Measurements from ENCODE around the gene ITGB3.
"Not testable (repeated sequence)": the region's sequence is repeated elsewhere in the genome, so short reads cannot be mapped to it uniquely, and the experiment has no call there.

The ITGB3 gene

GRCh38 chr17:47222047-47222446 lies 31.6 kb upstream of the ITGB3 start:
- in situ Hi-C loops (cut with MboI; ENCODE audit: low sequenced_read_pairs) = no loop called here

GRCh38 chr17:47223007-47223406 lies 30.6 kb upstream of the ITGB3 start:
- in situ Hi-C loops (cut with MboI; ENCODE audit: low sequenced_read_pairs) = no loop called here

GRCh38 chr17:47223460-47223859 lies 30.2 kb upstream of the ITGB3 start:
- in situ Hi-C loops (cut with MboI; ENCODE audit: low sequenced_read_pairs) = no loop called here

GRCh38 chr17:47224077-47224476 lies 29.6 kb upstream of the ITGB3 start:
- in situ Hi-C loops (cut with MboI; ENCODE audit: low sequenced_read_pairs) = not testable (repeated sequence)

GRCh38 chr17:47224966-47225365 lies 28.7 kb upstream of the ITGB3 start:
- in situ Hi-C loops (cut with MboI; ENCODE audit: low sequenced_read_pairs) = no loop called here

- in situ Hi-C loops (cut with MboI; ENCODE audit: low sequenced_read_pairs) = no loop called here
Measured at GRCh38 chr17:47225436-47225858, 28.2 kb upstream of the ITGB3 start.

GRCh38 chr17:47225911-47226688 lies 27.5 kb upstream of the ITGB3 start:
- in situ Hi-C loops (cut with MboI; ENCODE audit: low sequenced_read_pairs) = no loop called here

- in situ Hi-C loops (cut with MboI; ENCODE audit: low sequenced_read_pairs) = no loop called here
Measured at GRCh38 chr17:47227862-47228261, 25.8 kb upstream of the ITGB3 start.

- in situ Hi-C loops (cut with MboI; ENCODE audit: low sequenced_read_pairs) = loop anchor here (10.0 kb wide), 1 partner anchor 75 kb away; no protein-coding TSS in a partner anchor
Measured at GRCh38 chr17:47229535-47230443, 23.8 kb upstream of the ITGB3 start.

GRCh38 chr17:47230864-47231263 lies 22.8 kb upstream of the ITGB3 start:
- in situ Hi-C loops (cut with MboI; ENCODE audit: low sequenced_read_pairs) = loop anchor here (10.0 kb wide), 1 partner anchor 74 kb away; no protein-coding TSS in a partner anchor

- in situ Hi-C loops (cut with MboI; ENCODE audit: low sequenced_read_pairs) = loop anchor here (10.0 kb wide), 1 partner anchor 73 kb away; no protein-coding TSS in a partner anchor
Measured at GRCh38 chr17:47231334-47231733, 22.3 kb upstream of the ITGB3 start.

- in situ Hi-C loops (cut with MboI; ENCODE audit: low sequenced_read_pairs) = loop anchor here (10.0 kb wide), 1 partner anchor 73 kb away; no protein-coding TSS in a partner anchor
Measured at GRCh38 chr17:47231866-47232265, 21.8 kb upstream of the ITGB3 start.

- in situ Hi-C loops (cut with MboI; ENCODE audit: low sequenced_read_pairs) = loop anchor here (10.0 kb wide), 1 partner anchor 72 kb away; no protein-coding TSS in a partner anchor
Measured at GRCh38 chr17:47232465-47232864, 21.2 kb upstream of the ITGB3 start.

- in situ Hi-C loops (cut with MboI; ENCODE audit: low sequenced_read_pairs) = loop anchor here (10.0 kb wide), 1 partner anchor 69 kb away; no protein-coding TSS in a partner anchor
Measured at GRCh38 chr17:47235506-47235905, 18.1 kb upstream of the ITGB3 start.

- in situ Hi-C loops (cut with MboI; ENCODE audit: low sequenced_read_pairs) = loop anchor here (10.0 kb wide), 1 partner anchor 69 kb away; no protein-coding TSS in a partner anchor
Measured at GRCh38 chr17:47235923-47236322, 17.7 kb upstream of the ITGB3 start.

GRCh38 chr17:47237841-47238240 lies 15.8 kb upstream of the ITGB3 start:
- in situ Hi-C loops (cut with MboI; ENCODE audit: low sequenced_read_pairs) = loop anchor here (10.0 kb wide), 1 partner anchor 67 kb away; no protein-coding TSS in a partner anchor

- in situ Hi-C loops (cut with MboI; ENCODE audit: low sequenced_read_pairs) = loop anchor here (10.0 kb wide), 1 partner anchor 66 kb away; no protein-coding TSS in a partner anchor
Measured at GRCh38 chr17:47238321-47239010, 15.2 kb upstream of the ITGB3 start.

GRCh38 chr17:47239619-47239966 lies 14.0 kb upstream of the ITGB3 start:
- in situ Hi-C loops (cut with MboI; ENCODE audit: low sequenced_read_pairs) = loop anchor here (10.0 kb wide), 1 partner anchor 65 kb away; no protein-coding TSS in a partner anchor

GRCh38 chr17:47239967-47240651 lies 13.5 kb upstream of the ITGB3 start:
- in situ Hi-C loops (cut with MboI; ENCODE audit: low sequenced_read_pairs) = loop anchor here (10.0 kb wide), 1 partner anchor 65 kb away; no protein-coding TSS in a partner anchor

- in situ Hi-C loops (cut with MboI; ENCODE audit: low sequenced_read_pairs) = no loop called here
Measured at GRCh38 chr17:47240806-47241205, 12.8 kb upstream of the ITGB3 start.
